Stimulated activated CD4-positive, alpha-beta T cell treated with anti-CD3 and anti-CD28 coated beads, Interleukin-1b, Interleukin-23, amount 100 ng/mL, for 48 hours (primary cell): ENCODE data around the gene ALKBH6.

Source experiments
- DNase-seq: peaks from one replicate; pipeline ENCODE4 v3.0.0-alpha.2; 2020

Gene ALKBH6

DNA sequence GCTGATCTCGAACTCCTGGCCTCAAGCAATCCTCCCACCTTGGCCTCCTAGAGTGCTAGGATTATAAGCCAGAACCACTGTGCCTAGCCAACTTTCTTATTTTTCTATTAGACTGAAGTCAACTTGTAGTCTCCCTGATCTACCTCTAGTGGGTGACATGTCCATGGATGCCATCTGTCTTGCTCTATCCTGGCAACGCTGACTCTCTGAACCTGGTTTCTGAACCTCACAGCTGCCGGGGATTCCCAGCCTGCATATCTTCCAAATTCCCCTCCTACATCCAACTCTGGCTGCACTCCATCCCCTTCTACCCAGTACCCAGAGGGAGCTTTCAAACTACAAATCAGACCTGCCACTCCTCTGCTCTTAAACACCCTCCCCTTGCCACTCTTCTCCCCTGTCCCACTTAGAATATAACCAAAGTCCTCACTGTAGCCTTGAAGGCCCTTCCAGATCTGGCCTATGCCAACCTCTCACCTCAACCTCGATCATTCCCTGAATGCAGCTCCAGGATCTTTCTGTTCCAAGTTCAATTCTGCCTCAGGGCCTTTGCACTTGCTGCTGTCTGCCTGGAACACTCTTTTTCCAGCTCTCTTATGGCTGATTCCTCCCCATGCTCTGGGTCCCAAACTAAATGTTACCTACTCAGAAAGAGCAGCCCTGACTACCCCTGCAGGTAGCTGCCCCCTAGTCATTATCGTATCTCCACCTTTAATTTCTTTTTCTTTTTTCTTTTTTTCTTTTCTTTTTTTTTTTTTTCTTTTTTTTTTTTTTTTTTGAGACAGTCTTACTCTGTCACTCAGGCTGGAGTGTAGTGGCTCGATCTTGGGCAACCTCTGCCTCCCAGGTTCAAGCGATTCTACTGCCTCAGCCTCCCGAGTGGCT, 16.5 kb upstream of the ALKBH6 start:
- no peak for DNase-seq

DNA sequence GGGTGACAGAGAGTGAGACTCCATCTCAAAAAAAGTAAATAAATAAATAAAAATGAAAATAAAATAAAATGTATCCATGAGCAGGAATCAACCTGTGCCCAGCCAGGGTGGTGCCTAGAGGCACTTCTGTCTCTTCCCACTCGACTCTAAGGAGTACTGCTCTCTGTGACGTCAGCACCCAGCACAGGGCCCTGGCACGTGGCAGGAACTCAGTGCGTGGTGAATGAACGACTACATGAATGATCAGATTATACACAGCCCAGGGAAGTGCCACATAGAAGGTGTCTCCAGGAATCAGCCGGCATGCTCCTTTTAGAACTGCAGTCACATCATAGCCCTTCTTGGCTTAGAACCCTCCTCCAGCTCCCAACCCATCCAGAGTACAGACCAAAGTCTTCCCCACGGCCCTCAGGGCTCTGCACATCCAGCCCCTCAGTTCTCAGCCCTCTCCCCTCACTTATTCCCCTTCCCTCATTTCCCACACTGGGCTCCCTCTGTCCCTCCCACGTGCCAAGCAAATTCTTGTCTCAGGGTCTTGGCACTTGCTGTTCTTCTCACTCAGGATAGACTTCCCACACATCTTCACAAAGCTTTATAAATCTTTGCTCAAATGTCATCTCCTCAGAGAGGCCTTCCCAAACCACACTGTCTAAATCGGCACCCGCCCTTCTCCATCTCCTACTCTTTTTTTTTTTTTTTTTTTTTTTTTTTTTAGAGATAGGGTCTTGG, 14.5 kb upstream of the ALKBH6 start:
- DNase-seq, result no peak

DNA sequence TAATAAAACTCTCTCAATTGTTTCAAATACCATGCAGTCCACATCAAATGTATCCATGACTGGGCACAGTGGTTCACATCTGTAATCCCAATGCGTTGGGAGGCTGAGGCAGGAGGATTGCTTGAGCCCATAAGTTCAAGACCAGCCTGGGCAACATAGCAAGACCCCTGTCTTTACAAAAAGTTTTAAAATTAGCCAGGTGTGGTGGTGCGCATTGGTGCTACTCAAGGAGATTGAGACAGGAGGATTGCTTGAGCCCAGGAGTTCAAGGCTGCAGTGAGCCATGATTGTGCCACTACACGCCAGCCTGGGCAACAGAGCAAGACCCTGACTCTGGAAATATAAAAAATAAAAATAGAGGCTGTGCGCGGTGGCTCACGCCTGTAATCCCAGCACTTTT, 13.7 kb upstream of the ALKBH6 start:
- no peak for DNase-seq

DNA sequence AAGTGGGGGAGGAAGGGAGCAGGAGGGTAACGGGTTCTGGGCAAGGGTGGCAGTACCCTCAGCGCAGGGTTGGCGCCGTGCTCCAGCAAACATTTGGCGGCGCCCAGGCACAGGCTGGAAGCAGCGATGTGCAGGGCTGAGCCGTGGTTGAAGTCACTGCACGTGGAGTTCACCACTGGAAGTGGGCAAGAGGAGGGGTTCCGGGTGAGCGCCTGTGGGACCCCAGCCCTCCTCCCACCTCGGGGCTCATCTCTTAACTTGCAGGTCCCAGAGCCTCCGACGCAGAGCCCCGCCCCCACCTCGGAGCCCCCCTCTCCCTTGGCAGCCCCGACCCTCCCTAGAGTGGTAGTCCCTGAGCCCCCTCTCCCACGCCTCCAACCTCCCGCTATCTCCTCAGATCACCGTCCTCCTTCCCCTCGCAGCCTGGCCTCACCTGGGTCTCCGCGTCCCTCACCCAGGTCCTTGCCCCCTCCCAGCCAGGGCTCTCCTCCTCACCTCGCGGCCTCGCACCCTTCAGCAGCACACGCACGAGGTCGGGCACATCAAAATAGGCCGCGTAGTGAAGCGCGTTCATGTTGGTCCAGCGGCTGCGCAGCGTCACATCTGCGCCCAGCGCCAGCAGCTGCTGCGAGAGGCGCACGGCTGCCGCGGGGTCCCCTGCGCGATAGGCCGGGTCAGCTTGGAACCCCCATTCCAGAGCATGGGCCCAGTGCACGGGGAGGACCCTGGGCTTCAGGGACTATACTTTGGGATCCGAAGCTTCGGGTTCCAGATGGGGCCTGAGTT, 12.3 kb upstream of the ALKBH6 start:
- DNase-seq, result no peak

DNA sequence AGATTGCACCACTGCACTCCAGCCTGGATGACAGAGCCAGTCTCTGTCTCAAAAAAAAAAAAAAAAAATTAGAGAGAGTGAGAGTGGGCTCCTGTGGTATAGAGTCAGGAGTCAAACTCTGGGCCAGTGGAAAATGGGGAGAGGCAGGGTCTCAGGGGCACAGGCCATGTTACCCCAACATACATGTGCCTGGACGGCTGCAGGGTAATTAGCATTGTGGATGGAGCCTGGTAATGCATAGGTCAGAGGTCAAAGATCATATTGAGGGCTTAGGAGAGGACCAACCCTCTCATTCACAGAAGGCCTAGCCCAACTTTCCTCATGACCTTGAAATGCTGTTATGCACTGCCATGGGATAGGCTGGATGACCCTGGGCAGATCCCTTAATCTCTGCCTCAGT, 11.5 kb upstream of the ALKBH6 start:
- DNase-seq, result no peak

DNA sequence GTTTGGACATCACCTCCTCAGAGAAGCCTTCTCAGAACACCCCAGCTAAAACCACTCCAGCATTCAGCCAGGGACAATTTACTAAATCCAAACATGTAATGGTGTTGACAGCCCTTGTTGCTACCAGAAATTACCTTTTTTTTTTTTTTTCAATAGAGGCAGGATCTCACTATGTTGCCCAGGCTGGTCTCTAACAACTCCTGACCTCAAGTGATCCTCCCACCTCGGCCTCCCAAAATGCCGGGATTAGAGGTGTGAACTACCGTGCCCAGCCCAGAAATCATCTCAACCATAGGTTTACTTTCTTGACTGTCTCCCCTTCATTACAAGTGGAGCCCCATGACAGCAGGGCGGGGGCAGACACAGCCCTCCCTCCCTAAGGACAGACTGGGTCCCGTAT, 9.4 kb upstream of the ALKBH6 start:
- DNase-seq, result no peak

DNA sequence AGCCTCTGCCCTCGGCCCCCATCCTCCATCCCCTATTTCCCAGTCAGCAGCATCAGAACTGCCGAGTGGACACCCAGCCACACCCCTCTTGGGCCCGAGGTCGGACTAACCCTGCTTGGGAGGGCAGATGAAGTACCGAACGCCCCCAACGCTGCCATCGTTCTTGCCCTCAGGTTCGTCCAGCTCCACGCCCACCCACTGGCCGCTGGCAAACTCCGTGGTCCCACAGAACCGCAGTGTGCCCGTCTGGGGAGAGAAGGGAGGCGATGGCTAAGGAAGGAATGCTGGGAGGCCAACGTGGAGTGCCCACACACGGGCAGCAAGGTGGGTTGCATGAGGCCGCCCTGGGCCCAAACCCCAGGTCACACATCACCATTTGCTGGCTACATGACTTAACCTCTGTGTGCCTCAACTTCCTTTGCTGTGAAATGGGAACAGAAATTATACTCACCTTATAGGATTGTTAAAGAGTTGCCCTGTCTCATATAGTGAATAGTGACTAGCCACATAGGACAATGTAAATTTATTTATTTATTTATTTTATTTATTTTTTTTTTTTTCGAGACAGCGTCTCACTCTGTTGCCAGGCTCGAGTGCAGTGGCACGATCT, 5.2 kb upstream of the ALKBH6 start:
- no peak for DNase-seq

DNA sequence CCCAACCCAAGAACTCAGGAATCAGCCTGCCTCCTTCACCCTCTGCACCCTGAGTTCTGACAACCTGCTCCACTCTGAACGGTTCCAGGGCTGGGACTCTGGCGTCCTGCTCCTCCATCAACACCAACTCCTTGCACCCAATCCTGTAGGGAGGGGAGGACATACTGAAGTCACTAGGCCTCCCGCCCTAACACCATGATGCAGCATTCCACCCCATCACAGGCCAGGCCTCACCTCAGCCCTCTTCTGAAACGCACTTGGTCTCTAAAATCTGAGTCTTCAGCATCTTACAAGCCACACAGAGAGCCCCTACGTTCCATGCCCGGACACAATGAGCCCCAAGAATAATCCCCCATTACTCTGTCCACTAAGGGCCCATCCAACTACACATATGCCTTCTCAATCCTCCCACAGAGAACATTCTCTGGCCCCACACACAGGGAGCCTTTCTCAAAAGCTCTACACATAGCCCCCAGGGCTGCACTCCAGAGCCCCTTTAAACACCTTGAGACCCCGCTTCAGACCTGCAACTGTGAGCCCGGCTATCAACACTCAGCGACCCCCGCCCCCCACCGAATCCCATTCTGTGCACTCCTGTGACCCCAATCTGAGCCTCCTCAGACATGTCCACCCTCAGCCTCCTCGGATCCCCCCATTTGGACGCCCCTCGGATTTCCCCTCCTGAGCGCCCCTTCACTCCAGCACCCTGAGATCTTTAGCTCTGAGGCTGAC, 567 bp downstream of the ALKBH6 start:
- no peak for DNase-seq

DNA sequence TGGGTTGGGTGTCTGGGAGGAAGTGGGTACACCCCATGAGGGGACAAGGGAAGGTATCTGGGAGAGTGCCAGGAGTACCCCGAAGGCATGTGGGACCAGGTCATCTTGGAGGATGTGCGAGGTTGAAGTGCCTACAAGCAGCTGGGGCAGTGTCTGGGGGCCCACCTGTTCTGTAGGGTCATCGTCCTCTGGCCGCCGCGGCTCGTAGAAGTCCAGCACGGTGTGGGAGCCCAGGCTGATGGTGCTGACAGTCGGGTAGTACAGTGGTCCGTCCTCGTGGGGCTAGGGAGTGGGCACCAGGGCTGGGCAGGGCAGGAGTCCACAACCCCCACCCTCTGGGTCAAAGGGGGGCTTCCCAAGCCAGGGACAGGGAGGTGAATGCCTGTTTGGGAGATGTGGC, 3.6 kb downstream of the ALKBH6 start:
- DNase-seq, result no peak

DNA sequence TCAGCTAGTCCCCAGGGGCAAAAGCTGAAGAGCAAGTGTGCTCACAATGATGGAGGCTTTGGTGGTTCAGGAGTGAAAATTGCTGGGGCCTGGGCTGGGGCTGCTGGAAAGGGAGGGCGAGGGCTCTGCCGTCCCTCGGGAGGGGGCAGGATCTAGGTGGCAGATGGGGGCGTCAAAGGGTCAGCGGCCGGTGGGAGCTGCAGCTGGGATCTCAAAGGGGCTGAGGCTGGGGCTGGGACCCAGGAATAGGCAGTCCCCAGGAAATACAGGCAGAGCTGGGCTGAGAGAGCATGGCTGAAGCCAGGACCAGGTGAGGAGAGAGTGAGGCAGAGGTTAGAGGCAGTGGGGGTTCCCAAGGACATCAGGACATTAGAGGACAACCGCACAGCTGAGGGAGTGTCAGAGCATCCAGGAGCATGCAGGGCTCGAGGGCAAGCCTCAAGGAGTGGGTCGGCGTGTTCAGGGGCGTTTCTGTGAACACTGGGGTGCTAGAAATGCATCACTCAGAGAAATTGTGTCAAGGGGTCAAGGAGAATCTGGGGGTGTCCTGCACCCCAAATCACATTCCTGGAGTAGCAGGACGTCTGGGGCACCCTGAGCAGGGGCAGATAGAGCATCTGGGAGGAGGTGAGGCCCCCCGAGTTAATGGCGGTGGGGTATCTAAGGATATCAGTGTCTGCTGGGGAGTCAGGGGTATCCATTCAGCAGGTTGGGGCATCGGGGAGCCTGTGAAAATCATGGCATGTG, 4.2 kb downstream of the ALKBH6 start:
- no peak for DNase-seq

DNA sequence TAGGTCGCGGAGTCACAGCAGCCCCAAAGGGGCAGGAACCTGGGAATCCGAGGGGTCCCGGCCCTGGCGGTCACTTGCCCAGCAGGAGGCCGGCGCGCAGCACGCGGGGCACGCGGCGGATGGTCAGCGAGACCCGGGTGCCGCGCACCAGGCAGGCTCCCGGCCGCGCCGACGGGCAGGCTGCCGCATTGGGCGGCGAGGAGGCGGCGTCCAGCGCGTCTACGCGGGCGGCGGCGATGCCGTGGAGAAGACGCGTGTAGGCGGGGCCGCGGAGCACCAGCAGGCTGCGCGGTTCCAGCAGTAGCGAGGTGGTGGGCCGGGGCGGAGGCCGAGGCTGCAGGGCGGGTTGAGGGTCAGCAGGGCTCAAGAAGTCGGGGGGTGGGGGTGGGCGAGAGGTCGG, 4.8 kb downstream of the ALKBH6 start:
- peak; percentile 49 for DNase-seq

DNA sequence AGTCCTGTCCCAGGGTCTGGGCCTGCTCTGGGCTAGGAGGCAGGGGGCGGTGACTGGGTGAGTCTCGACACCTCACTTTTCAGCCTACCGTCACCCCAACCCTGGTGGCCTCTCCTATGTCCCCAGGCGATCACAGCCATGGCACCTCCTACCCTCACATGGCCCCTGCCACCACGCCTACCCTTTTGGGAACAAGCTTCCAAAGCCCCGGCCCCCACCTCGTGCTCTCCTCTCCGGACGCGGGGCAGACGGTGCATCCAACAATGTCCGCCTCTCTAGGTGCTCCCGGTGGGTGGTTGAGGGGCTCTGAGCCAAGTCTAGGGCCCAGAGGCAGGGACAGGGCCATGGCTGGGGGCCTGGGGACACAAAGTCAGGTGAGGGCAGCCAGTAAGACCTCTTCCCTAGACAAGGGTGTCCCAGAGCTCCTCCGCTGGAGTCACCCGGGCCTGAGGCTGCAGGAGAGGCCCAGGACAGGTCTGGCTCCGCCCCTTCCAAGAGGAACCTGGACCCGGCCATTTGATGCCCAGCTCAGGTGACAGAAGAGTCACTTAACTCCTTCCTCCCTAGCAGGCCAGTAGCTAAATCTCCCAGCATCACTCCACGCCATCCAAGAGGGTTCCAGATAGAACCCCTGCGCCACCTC, 5.6 kb downstream of the ALKBH6 start, which contains the start of gene SYNE4:
SYNE4 (minus strand) TSS at position 478 of the 643 bp plus-strand sequence; CDS start at position 346, 132 bp downstream.
- no peak for DNase-seq

DNA sequence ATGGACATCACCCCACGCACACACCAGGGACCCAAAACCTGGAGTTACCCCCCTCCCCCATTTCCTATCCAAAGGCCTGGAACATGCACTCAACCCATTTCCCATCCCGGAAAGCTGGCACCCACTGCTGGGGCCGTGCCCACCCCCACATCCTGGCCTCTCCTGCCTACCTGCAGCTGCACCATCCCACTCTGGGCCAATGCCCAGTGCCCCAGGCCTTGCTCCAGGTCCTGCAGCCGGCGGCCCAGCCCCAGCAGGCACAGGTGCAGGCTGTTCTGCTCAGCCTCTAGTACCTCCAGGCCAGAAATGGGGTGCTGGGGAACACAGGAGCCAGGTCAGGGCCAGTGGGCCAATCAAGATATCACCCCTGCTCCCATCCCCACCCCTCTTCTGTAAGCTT, 7.1 kb downstream of the ALKBH6 start:
- DNase-seq, result no peak

DNA sequence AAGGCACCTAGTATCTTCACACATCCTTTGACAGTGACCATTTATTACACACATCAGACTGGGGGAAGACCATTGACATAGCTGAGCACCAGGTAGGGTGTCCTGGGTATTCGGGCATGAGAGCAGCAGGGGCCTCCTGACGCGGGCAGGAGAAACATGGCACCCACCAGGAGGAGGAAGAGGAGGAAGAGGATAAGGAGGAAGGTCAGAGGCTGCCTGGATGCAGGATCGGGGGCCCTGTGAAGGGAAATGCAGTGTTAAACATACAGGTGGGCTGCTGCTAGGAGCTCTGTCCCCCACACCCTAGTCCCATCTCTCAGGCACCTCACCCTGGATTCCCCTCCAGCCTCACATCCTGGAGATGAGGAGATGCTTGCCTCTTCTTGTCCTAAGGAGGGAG, 10.7 kb downstream of the ALKBH6 start:
- no peak for DNase-seq

DNA sequence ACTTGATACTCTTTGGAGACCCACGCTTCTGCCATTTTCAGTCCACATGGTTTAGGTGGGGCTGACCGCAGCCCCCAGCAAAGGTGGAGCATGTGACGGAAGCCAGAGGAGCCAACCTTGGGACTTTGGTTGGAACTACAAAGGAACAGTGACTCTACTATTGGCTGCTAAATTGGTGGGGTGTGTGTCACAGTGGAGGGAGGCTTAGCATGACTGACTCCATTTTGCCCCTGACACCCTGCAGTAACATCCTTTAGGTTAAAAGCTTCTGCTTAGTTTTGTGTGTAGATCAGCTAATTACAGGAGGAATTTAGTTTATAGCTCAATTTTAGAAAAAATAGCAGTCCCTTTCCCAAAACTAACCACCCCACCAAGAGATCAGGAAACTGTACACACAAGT, 12.4 kb downstream of the ALKBH6 start:
- DNase-seq, result no peak

DNA sequence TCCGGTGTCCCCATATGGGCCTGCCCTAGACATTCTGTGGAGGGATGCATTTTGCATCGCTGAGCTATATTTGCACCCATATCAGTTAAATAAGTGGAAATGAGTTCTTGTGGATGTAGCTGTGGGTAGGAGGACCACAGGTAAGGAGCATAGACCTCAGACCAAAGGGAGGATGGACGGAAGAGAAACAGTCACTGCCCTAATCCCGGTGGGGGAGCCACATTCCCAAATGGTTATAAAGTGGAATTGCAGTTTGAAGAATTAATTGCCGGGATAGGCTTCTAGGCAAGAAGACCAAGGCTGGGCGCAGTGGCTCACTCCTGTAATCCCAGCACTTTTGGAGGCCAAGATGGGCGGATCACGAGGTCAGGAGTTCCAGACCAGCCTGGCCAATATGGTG, 17.2 kb downstream of the ALKBH6 start:
- DNase-seq, result no peak

DNA sequence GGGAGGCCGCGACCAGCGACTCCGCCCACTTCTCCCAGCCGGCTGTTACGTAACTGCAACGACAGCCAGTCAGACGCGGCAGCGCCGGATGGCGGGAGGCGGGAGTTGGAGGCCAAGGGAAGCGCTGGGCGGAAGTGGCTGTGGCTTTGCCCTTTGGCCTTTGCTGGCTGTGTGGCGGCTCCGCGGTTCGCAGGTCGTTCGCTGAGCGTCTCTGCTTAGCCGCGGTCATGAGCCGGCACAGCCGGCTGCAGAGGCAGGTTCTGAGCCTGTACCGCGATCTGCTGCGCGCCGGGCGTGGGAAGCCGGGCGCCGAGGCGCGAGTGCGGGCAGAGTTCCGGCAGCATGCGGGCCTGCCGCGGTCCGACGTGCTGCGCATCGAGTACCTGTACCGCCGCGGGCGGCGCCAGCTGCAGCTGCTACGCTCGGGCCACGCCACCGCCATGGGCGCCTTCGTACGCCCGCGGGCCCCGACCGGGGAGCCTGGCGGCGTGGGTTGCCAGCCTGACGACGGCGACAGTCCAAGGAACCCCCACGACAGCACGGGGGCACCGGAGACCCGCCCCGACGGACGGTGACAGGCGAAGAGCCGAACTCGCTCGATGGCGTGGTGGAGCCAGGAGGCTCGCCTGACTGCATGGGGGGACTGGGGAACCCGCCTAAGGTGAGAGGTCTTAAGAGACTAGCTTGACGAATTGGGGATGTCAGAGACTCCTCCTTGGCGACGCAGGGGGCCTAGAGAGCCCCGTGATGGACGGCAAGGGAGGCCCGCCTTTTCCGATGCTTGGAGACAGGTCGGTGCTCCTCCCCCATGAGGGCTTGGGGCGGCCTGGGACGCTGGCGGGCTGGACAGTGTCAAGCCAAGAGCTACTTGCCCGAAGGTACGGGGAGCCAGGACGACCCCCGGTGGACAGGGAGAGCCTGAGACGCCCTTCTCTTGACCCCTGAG, 18.7 kb downstream of the ALKBH6 start, which contains the start of gene SDHAF1:
SDHAF1 (plus strand) TSS at position 141 of the 946 bp plus-strand sequence; CDS start at position 228, 87 bp downstream.
- DNase-seq, result peak; percentile 96

DNA sequence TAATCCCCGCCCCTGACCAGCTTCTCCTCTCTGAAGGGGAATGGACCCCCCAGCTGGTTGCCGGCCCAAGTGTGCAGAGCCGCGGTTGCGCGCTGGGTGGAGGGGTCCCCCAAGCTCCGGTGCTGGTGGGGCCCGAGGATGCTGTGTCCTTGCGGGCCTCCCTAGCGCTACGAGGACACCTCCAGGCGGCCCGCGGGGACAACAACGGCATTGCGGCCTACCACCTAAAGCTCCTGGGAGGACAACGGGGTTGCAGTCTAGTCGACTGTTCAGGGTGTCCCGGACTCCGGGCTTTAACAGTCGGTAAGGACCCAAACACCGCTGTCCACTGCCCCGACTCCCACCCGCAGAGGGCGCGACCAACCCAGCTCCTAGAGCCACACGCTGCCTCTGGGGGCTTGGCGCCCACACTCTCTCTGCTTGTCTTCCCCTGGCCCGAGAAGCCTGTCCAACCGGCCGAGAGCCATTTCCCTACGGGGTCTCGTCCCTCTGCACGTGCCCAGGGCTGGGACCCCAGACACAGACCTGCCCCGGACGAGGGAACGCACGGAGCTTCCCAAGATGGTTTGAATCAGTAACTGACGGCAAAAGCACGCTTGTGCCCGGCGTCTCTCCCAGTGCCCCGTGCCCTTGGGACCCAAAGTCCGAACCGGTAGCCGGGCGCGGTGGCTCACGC, 20.0 kb downstream of the ALKBH6 start:
- DNase-seq, result no peak
